Left renal pelvis (tissue), 4 donors: Measurements from ENCODE around the gene TACR2. TPM values are rescaled to one million over a fixed set of nuclear protein-coding genes. Genes with fewer than 3 reads are reported as not detected.

ENCODE experiments used
- polyA plus RNA-seq, 4 donors: library from polyadenylated mRNA; unstranded; fragments of 120-200 nt; gene quantifications; one replicate each; pipeline ENCODE4 v1.2.1, GENCODE V29; 2013; ENCODE audit not compliant: insufficient read length in 4 of 4

The TACR2 gene
- polyA plus RNA-seq, 4 donors, result 0.23 to 0.49 (median 0.34) TPM

Other genes with a start within 250 kb of the TACR2 start
- gene SUPV3L1, start 236.7 kb downstream of the TACR2 start, polyA plus RNA-seq, result 10 to 100 TPM; 32.8 to 45.0 (median 40.8) TPM
- gene HKDC1, start 196.6 kb downstream of the TACR2 start, polyA plus RNA-seq, result 10 to 100 TPM in 3 of 4 donors, under 1 TPM in 1; 0.42 to 19.0 (median 13.9) TPM
- 10 to 100 TPM; 38.0 to 53.7 (median 52.3) TPM for gene HK1, start 138.4 kb downstream of the TACR2 start, polyA plus RNA-seq
- gene TSPAN15, start 34.5 kb upstream of the TACR2 start, polyA plus RNA-seq, result 10 to 100 TPM in 3 of 4 donors, 1 to 10 TPM in 1; 9.8 to 73.9 (median 65.2) TPM
- not detected for gene NEUROG3, start 156.5 kb upstream of the TACR2 start, polyA plus RNA-seq
- gene FAM241B, start 213.3 kb upstream of the TACR2 start, polyA plus RNA-seq, result 10 to 100 TPM in 2 of 4 donors, 1 to 10 TPM in 2; 2.7 to 10.9 (median 10.0) TPM